Naive thymus-derived CD8-positive, alpha-beta T cell (primary cell): ENCODE data around the gene GLIPR2. TPM values are rescaled to one million over a fixed set of nuclear protein-coding genes. Genes with fewer than 3 reads are reported as not detected.
A peak's percentile ranks its signal among the peaks of the same experiment; 100 is the strongest.
"Not testable (repeated sequence)": the region's sequence is repeated elsewhere in the genome, so short reads cannot be mapped to it uniquely, and the experiment has no call there.

Experiments
- ATAC-seq, 2 donors: fragments of 150-1000 bp; cut with Tn5 transposase in 1 of 2; sonication (Bioruptor Pico), chemical (Tn5 transposase) in 1 of 2; 1 replicate in 1 of 2; 2 replicates in 1 of 2; pipeline ENCODE4 v1.10.0; 2021; ENCODE audit warnings: mild to moderate bottlenecking in 2 of 2, moderate library complexity in 2 of 2
- POLR2A ChIA-PET: fragments of 350-600 bp; sonication (Branson Sonifier 250); formaldehyde crosslinking; loops from one replicate; lab custom pipeline; 2021; ENCODE audit warnings: antibody characterized with exemption; lab: Charles Lee
- DNase-seq, 10 donors: peaks; one replicate each; pipeline versions ENCODE4 v3.0.0 to v3.0.0-alpha.2; 2020 to 2022
- H3K27ac Mint-ChIP-seq, 10 donors: one replicate each; pipeline ENCODE4 v1.8.0; 2020 to 2022; ENCODE audit warnings: mild to moderate bottlenecking in 10 of 10, mixed read lengths in 10 of 10, moderate library complexity in 4 of 10, inconsistent platforms in 1 of 10
- H3K27me3 Mint-ChIP-seq, 5 donors: one replicate each; pipeline ENCODE4 v1.8.0; 2021 to 2022; ENCODE audit warnings: mixed read lengths in 5 of 5
- H3K36me3 Mint-ChIP-seq, 3 donors: one replicate each; pipeline ENCODE4 v1.8.0; 2020 to 2022; ENCODE audit warnings: mixed read lengths in 3 of 3, mild to moderate bottlenecking in 2 of 3, inconsistent platforms in 1 of 3
- H3K4me1 Mint-ChIP-seq, 4 donors: one replicate each; pipeline ENCODE4 v1.8.0; 2021 to 2022; ENCODE audit warnings: mixed read lengths in 4 of 4
- H3K4me3 Mint-ChIP-seq, 10 donors: one replicate each; pipeline ENCODE4 v1.8.0; 2020 to 2022; ENCODE audit warnings: mild to moderate bottlenecking in 10 of 10, mixed read lengths in 10 of 10, moderate library complexity in 6 of 10, inconsistent platforms in 1 of 10
- H3K9me3 Mint-ChIP-seq, 9 donors: one replicate each; pipeline ENCODE4 v1.8.0; 2020 to 2022; ENCODE audit warnings: mixed read lengths in 9 of 9, mild to moderate bottlenecking in 3 of 9, inconsistent platforms in 1 of 9, moderate library complexity in 1 of 9
- polyA plus RNA-seq, 3 donors: library from polyadenylated mRNA; unstranded; fragments of 300-500 nt; fragmentation: Illumina TruSeq; gene quantifications; one replicate each; pipeline ENCODE4 v1.2.3, GENCODE V29; 2021
- total RNA-seq, 8 experiments: library from RNA in 2 of 8; stranded (reverse) in 2 of 8; gene quantifications; one replicate each; pipeline ENCODE4 v1.2.3 and lab custom pipeline; 2021 to 2026

GLIPR2 gene
- total and polyA plus RNA-seq, 5 experiments from 2014 or later = 7.0 to 78.9 (median 43.2) TPM

GRCh38 chr9:36158917-36159316, 22.4 kb downstream of the GLIPR2 start:
- Mint-ChIP-seq H3K9me3 (no peaks in the 10 kb centered on the region), H3K4me1 (peaks cover 15 to 25% (median 19%) of the 10 kb centered on the region in 4 donors), H3K27ac (peak overlapping the region in 3 of 10 donors; percentile 26 to 43 (median 32)), H3K27me3 (no peaks in the 10 kb centered on the region), H3K36me3 (peaks cover 0 to 33% (median 17%) of the 10 kb centered on the region in 3 donors), H3K4me3 (no peak overlapping the region)
- DNase-seq = no peak
- no peak for ATAC-seq
- POLR2A ChIA-PET = no interaction called here

GRCh38 chr9:36159509-36159908, 23.0 kb downstream of the GLIPR2 start:
- H3K4me3 Mint-ChIP-seq, ATAC-seq, H3K27me3 Mint-ChIP-seq, H3K9me3 Mint-ChIP-seq, POLR2A ChIA-PET, DNase-seq: not testable (repeated sequence)
- H3K36me3 Mint-ChIP-seq = peaks cover 0 to 30% (median 17%) of the 10 kb centered on the region in 3 donors
- peaks cover 9 to 19% (median 16%) of the 10 kb centered on the region in 4 donors for H3K4me1 Mint-ChIP-seq
- peak overlapping the region in 2 of 10 donors; percentile 26 to 40 for H3K27ac Mint-ChIP-seq

DNA sequence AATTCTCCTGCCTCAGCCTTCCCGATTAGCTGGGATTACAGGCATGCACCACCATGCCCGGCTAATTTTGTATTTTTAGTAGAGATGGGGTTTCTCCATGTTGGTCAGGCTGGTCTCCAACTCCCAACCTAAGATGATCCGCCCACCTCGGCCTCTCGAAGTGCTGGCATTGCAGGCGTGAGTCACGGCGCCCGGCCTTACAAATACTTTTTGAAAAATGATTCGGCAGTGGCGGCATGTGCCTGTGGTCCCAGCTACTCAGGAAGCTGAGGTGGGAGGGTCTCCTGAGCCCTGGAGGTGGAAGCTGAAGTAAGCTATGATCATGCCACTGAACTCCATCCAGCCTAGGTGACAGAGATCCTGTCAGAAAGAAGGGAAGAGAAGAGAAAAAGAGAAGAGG, 23.6 kb downstream of the GLIPR2 start:
- peak overlapping the region in 2 of 10 donors; percentile 5 to 25 for H3K27ac Mint-ChIP-seq
- H3K4me1 Mint-ChIP-seq = peaks cover 5 to 19% (median 13%) of the 10 kb centered on the region in 4 donors
- ATAC-seq, POLR2A ChIA-PET, DNase-seq, H3K4me3 Mint-ChIP-seq, H3K27me3 Mint-ChIP-seq, H3K9me3 Mint-ChIP-seq: not testable (repeated sequence)
- peaks cover 0 to 27% (median 17%) of the 10 kb centered on the region in 3 donors for H3K36me3 Mint-ChIP-seq

- peaks cover 0 to 23% (median 17%) of the 10 kb centered on the region in 3 donors for H3K36me3 Mint-ChIP-seq
- H3K4me1 Mint-ChIP-seq = peaks cover 6 to 22% (median 15%) of the 10 kb centered on the region in 4 donors
- H3K27ac Mint-ChIP-seq = peak overlapping the region in 9 of 10 donors; percentile 11 to 84 (median 43)
- POLR2A ChIA-PET = interaction anchor here (1.1 kb wide), 1 partner anchor 9 kb away, joined by 5 read pairs; no protein-coding TSS in a partner anchor
- no peaks in the 10 kb centered on the region for H3K27me3 Mint-ChIP-seq
- DNase-seq = no peak
- H3K4me3 Mint-ChIP-seq = peak overlapping the region in 1 of 10 donors; percentile 5
- H3K9me3 Mint-ChIP-seq = no peaks in the 10 kb centered on the region
- no peak for ATAC-seq
Measured at GRCh38 chr9:36161187-36161586, 24.7 kb downstream of the GLIPR2 start.

DNA sequence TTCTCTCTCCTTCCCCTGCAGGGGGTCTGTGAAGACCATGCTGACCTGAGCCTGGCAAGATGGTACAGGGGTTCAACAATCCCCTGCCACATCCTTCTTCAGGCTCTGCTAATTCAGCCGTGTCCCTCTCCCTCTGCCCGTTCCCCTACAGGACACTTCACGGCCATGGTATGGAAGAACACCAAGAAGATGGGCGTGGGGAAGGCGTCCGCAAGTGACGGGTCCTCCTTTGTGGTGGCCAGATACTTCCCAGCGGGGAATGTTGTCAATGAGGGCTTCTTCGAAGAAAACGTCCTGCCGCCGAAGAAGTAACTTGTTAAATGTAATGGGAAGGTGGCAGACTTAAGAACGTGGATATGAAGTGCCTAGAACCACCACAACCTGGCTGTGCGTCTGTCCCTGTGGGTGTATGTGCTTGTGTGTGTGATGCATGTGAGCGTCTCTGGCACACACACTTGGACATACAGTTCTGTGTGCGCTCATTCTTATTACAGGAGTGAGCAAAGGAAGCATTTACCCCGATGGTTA, 25.7 kb downstream of the GLIPR2 start:
- peak overlapping the region in 1 of 10 donors; percentile 33 for H3K27ac Mint-ChIP-seq
- POLR2A ChIA-PET = interaction anchor here (0.7 to 2.2 kb wide), 2 partner anchors 18 to 903 kb away, joined by 5 to 7 read pairs; no protein-coding TSS in a partner anchor
- H3K36me3 Mint-ChIP-seq = peaks cover 0 to 19% (median 12%) of the 10 kb centered on the region in 3 donors
- no peak for DNase-seq
- ATAC-seq = no peak
- H3K9me3 Mint-ChIP-seq = no peaks in the 10 kb centered on the region
- H3K4me3 Mint-ChIP-seq = no peak overlapping the region
- peaks cover 11 to 29% (median 16%) of the 10 kb centered on the region in 4 donors for H3K4me1 Mint-ChIP-seq
- H3K27me3 Mint-ChIP-seq = no peaks in the 10 kb centered on the region

- Mint-ChIP-seq H3K27ac (peak overlapping the region in 3 of 10 donors; percentile 5 to 31 (median 12)), H3K27me3 (no peaks in the 10 kb centered on the region), H3K4me1 (peaks cover 11 to 30% (median 16%) of the 10 kb centered on the region in 4 donors), H3K4me3 (no peak overlapping the region), H3K36me3 (peaks cover 0 to 15% (median 11%) of the 10 kb centered on the region in 3 donors), H3K9me3 (no peaks in the 10 kb centered on the region)
- POLR2A ChIA-PET = interaction anchor here (0.6 to 2.5 kb wide), 4 partner anchors 11 to 904 kb away, joined by 3 to 9 read pairs (median 6); partner anchors contain the start of gene GLIPR2
- DNase-seq = no peak
- ATAC-seq = no peak
Measured at GRCh38 chr9:36163049-36163785, 26.7 kb downstream of the GLIPR2 start.

DNA sequence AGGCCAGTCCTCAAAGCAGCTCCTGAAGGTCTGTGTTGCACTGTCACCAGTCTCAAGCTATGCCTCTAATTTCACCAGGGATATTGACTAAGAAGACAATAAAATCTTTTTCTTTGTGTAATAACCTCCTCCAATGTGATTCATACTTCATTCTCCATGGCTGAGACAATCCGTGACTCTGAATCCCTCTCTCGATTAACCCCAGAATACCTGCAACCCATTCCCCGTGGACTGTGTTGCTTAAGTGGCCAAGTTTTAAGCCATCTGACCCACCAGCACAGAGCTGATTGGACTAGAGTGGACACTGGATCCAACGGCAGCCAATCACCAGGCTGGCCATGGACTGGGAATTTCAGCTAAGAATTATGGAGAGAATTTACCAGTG, 27.2 kb downstream of the GLIPR2 start:
- Mint-ChIP-seq H3K9me3 (no peaks in the 10 kb centered on the region), H3K36me3 (peaks cover 0 to 11% (median 7%) of the 10 kb centered on the region in 3 donors), H3K4me1 (peaks cover 11 to 27% (median 13%) of the 10 kb centered on the region in 4 donors), H3K27ac (peak overlapping the region in 6 of 10 donors; percentile 5 to 46 (median 26)), H3K27me3 (no peaks in the 10 kb centered on the region), H3K4me3 (no peak overlapping the region)
- DNase-seq (no peak), ATAC-seq (no peak)
- POLR2A ChIA-PET = interaction anchor here (0.6 to 3.3 kb wide), 5 partner anchors 12 to 27 kb away, joined by 3 to 19 read pairs (median 7); partner anchors contain the start of gene GLIPR2

- peaks cover 0 to 11% (median 7%) of the 10 kb centered on the region in 3 donors for H3K36me3 Mint-ChIP-seq
- H3K27me3 Mint-ChIP-seq = no peaks in the 10 kb centered on the region
- POLR2A ChIA-PET = interaction anchor here (1.0 to 3.3 kb wide), 5 partner anchors 10 to 28 kb away, joined by 3 to 19 read pairs (median 7); partner anchors contain the start of gene GLIPR2
- H3K27ac Mint-ChIP-seq = peak overlapping the region in 6 of 10 donors; percentile 19 to 70 (median 58)
- H3K4me1 Mint-ChIP-seq = peaks cover 10 to 27% (median 11%) of the 10 kb centered on the region in 4 donors
- no peaks in the 10 kb centered on the region for H3K9me3 Mint-ChIP-seq
- H3K4me3 Mint-ChIP-seq = no peak overlapping the region
- ATAC-seq (no peak), DNase-seq (no peak)
Measured at GRCh38 chr9:36164372-36164771, 27.8 kb downstream of the GLIPR2 start.

DNA sequence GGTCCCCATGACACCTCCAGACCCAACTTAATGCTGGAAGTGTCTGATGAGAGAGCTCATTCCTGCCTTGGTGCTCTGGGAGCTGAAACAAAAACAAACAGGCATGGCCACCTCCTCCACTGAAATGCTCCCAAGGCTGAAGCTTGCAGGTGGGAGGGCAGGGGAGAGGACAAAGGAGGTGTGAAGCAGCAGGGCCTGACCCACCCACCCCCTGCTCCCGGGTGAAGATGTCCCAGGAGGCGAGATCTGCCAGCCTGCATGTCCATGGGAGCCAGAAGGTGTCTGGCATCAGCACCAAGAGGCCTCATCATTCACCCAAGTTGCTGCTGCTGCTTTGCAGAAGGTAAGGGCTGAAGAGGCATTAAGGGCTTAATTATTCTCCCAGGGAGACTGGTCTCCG, 28.5 kb downstream of the GLIPR2 start:
- Mint-ChIP-seq H3K27ac (peak overlapping the region in 6 of 10 donors; percentile 19 to 70 (median 65)), H3K9me3 (no peaks in the 10 kb centered on the region), H3K27me3 (no peaks in the 10 kb centered on the region), H3K4me3 (peak overlapping the region in 6 of 10 donors; percentile 22 to 50 (median 40)), H3K36me3 (peaks cover 0 to 11% (median 7%) of the 10 kb centered on the region in 3 donors), H3K4me1 (peaks cover 9 to 27% (median 11%) of the 10 kb centered on the region in 4 donors)
- POLR2A ChIA-PET = interaction anchor here (0.7 to 3.3 kb wide), 5 partner anchors 10 to 28 kb away, joined by 3 to 19 read pairs (median 6); partner anchors contain the start of gene GLIPR2
- DNase-seq (no peak), ATAC-seq (no peak)

DNA sequence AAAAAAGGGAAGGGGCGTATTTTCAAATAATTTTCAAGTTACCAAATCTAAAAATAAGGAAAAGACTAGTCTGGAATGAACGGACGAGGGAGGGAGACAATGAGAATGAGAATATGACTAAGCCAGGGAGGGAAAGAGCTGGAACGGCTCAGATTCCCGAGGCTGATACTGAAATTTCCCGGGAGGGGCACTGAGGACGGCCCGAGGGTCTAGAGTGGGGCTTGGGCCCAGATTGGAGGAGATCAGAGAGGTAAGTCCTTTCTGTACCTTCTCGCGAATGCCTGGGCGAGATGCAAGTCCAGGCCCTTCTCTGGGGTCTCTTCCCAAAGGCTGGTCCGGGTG, 29.3 kb downstream of the GLIPR2 start:
- peak overlapping the region in 8 of 10 donors; percentile 6 to 66 (median 30) for H3K4me3 Mint-ChIP-seq
- peaks cover 0 to 7% (median 4%) of the 10 kb centered on the region in 3 donors for H3K36me3 Mint-ChIP-seq
- POLR2A ChIA-PET = interaction anchor here (0.6 to 3.3 kb wide), 6 partner anchors 15 to 1097 kb away, joined by 3 to 19 read pairs (median 6); no protein-coding TSS in a partner anchor
- ATAC-seq = no peak
- no peaks in the 10 kb centered on the region for H3K27me3 Mint-ChIP-seq
- peak overlapping the region in 1 of 10 donors; percentile 19 for H3K27ac Mint-ChIP-seq
- DNase-seq = no peak
- peaks cover 9 to 27% (median 11%) of the 10 kb centered on the region in 4 donors for H3K4me1 Mint-ChIP-seq
- H3K9me3 Mint-ChIP-seq = no peaks in the 10 kb centered on the region

- peak; percentile 59 to 87 (median 78) for DNase-seq
- Mint-ChIP-seq H3K9me3 (no peaks in the 10 kb centered on the region), H3K4me3 (peak overlapping the region; percentile 44 to 83 (median 66)), H3K27ac (peak overlapping the region in 6 of 10 donors; percentile 40 to 89 (median 71)), H3K4me1 (peaks cover 4 to 22% (median 10%) of the 10 kb centered on the region in 4 donors), H3K27me3 (no peaks in the 10 kb centered on the region), H3K36me3 (peaks cover 0 to 7% (median 0%) of the 10 kb centered on the region in 3 donors)
- peak; percentile 97 to 99 for ATAC-seq
- POLR2A ChIA-PET = interaction anchor here (0.5 to 3.3 kb wide), 11 partner anchors 15 to 1097 kb away, joined by 3 to 19 read pairs (median 4); partner anchors contain the start of gene GLIPR2
Measured at GRCh38 chr9:36166168-36166927, 29.8 kb downstream of the GLIPR2 start.
